Bronchial epithelial cell (primary cell): ENCODE measurements around the gene GSN. TPM values are rescaled to one million over a fixed set of nuclear protein-coding genes. Genes with fewer than 3 reads are reported as not detected.

Source experiments
- DNase-seq: peaks from one replicate; pipeline ENCODE4 v3.0.0-alpha.2; 2010; ENCODE audit warnings: low read depth
- FAIRE-seq: peaks from 2 replicates; lab custom pipeline; 2011; peaks lifted over from hg19 to GRCh38; lab: Jason Lieb, UNC
- H3K27me3 ChIP-seq: 2 replicates; pipeline ENCODE4 v1.5.1; 2011; ENCODE audit warnings: low read length; ENCODE audit not compliant: control insufficient read depth, insufficient read depth
- H3K36me3 ChIP-seq: 2 replicates; pipeline ENCODE4 v1.5.1; 2011; ENCODE audit warnings: low read length; ENCODE audit not compliant: control insufficient read depth, insufficient read depth
- H3K4me3 ChIP-seq: 2 replicates; pipeline ENCODE4 v1.5.1; 2011; ENCODE audit warnings: mild to moderate bottlenecking, low read depth, low read length, control low read depth
- CTCF ChIP-seq: IDR thresholded peaks from 2 replicates; pipeline ENCODE4 v1.5.1; 2011; ENCODE audit warnings: mild to moderate bottlenecking, moderate library complexity, low read length, control low read depth, inconsistent platforms; ENCODE audit not compliant: insufficient read depth, severe bottlenecking
- total RNA-seq: library from RNA; depleted of rRNA; stranded (reverse); fragments of >200 nt; gene quantifications from 2 replicates; pipeline ENCODE4 v1.2.1, GENCODE V29; 2014

Gene GSN
- total RNA-seq, 1 donor from 2014 or later: 420 TPM

- DNase-seq: peak; percentile 98
- no peak overlapping the region for H3K4me3 ChIP-seq
- no peaks in the 10 kb centered on the region for H3K27me3 ChIP-seq
- peaks cover 1% of the 10 kb centered on the region for H3K36me3 ChIP-seq
- peak; percentile 84 for FAIRE-seq
- TF ChIP-seq CTCF: no peak
Measured at GRCh38 chr9:121373011-121373729, 105.2 kb downstream of the GSN start.

DNA sequence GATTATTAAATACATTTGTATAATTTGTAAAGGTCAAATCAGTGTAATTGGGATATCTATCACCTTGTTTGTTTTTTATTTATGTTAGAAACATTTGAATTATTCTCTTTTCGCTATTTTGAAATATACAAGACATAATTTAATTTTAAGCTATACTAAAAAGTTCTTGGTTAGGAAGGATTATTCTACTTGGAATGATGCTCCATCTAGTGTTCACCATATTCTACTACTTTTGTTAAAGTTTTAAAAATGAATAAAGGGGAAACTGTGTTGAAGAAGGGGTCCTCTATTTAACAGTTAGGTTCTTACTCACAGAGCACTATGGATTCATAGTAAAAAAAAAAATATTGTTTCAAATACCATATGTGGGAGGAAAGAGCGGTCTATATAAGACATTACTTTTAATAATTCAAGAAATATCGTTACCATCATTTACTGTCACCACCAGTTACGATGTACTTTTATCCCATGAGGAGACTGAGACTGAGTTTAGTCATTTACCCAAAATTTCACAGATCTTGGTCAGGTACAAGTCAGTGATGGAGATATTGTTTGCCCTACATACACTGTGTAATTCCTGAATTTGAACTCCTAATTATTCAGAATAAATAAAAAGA, 108.4 kb downstream of the GSN start:
- no peaks in the 10 kb centered on the region for H3K36me3 ChIP-seq
- no peaks in the 10 kb centered on the region for H3K27me3 ChIP-seq
- no peak overlapping the region for H3K4me3 ChIP-seq
- FAIRE-seq: no peak
- no peak for TF ChIP-seq CTCF
- no peak for DNase-seq

- TF ChIP-seq CTCF: no peak
- Histone ChIP-seq H3K4me3 (no peak overlapping the region), H3K36me3 (no peaks in the 10 kb centered on the region), H3K27me3 (no peaks in the 10 kb centered on the region)
- DNase-seq (no peak), FAIRE-seq (no peak)
Measured at GRCh38 chr9:121380846-121381245, 112.9 kb downstream of the GSN start.

Other genes starting within 250 kb of the GSN start
- 0.64 and 1.3 TPM in 2 replicates for gene C5, start 217.9 kb upstream of the GSN start, total RNA-seq
- 5.0 and 7.0 TPM in 2 replicates for gene CNTRL, start 193.2 kb upstream of the GSN start, total RNA-seq
- 28.4 and 41.1 TPM in 2 replicates for gene RAB14, start 66.3 kb upstream of the GSN start, total RNA-seq
- gene STOM, start 102.1 kb downstream of the GSN start, total RNA-seq: 215 and 356 TPM in 2 replicates
- gene GGTA1, start 231.7 kb downstream of the GSN start, total RNA-seq: 0.13 TPM in 1 of 2 replicates, not detected in the other